Stimulated activated CD4-positive, alpha-beta T cell treated with anti-CD3 and anti-CD28 coated beads, Interleukin-15, amount 100 ng/mL, for 1 hour (primary cell): ENCODE results near the gene BCKDK.
"Not testable (repeated sequence)": the region's sequence is repeated elsewhere in the genome, so short reads cannot be mapped to it uniquely, and the experiment has no call there.

Experiments used
- DNase-seq, 2 donors: peaks; one replicate each; pipeline ENCODE4 v3.0.0-alpha.2; 2020; ENCODE audit warnings: low read depth in 1 of 2, low spot score in 1 of 2

Gene BCKDK

GRCh38 chr16:31141489-31142108 lies 33.4 kb downstream of the BCKDK start:
- no peak for DNase-seq

GRCh38 chr16:31142109-31143010 lies 34.2 kb downstream of the BCKDK start:
- peak; percentile 93 to 96 for DNase-seq

- no peak for DNase-seq
Measured at GRCh38 chr16:31143011-31143693, 35.0 kb downstream of the BCKDK start.

- no peak for DNase-seq
Measured at GRCh38 chr16:31143694-31144148, 35.5 kb downstream of the BCKDK start.

GRCh38 chr16:31144418-31144817 lies 36.2 kb downstream of the BCKDK start:
- DNase-seq, result not testable (repeated sequence)

- DNase-seq, result no peak
Measured at GRCh38 chr16:31145398-31145990, 37.3 kb downstream of the BCKDK start.

GRCh38 chr16:31147574-31147973 lies 39.4 kb downstream of the BCKDK start:
- DNase-seq, result no peak

- no peak for DNase-seq
Measured at GRCh38 chr16:31148281-31148728, 40.1 kb downstream of the BCKDK start.

GRCh38 chr16:31148896-31149295 lies 40.7 kb downstream of the BCKDK start:
- DNase-seq, result no peak

- no peak for DNase-seq
Measured at GRCh38 chr16:31149332-31149731, 41.1 kb downstream of the BCKDK start.

GRCh38 chr16:31149894-31150890 lies 42.0 kb downstream of the BCKDK start, which contains the start of gene PRSS36:
PRSS36 (minus strand) TSS chr16:31150066; CDS start chr16:31150035, 31 bp downstream.
- DNase-seq, result no peak

GRCh38 chr16:31150976-31151375 lies 42.8 kb downstream of the BCKDK start:
- DNase-seq, result not testable (repeated sequence)

GRCh38 chr16:31157136-31157535 lies 49.0 kb downstream of the BCKDK start:
- no peak for DNase-seq
